Small intestine (tissue), 16 donors: ENCODE measurements around the gene RASL12. TPM values are rescaled to one million over a fixed set of nuclear protein-coding genes. Genes with fewer than 3 reads are reported as not detected.

Experiments used
- DNase-seq, 2 donors: peaks; one replicate each; pipeline versions ENCODE4 v3.0.0 to v3.0.0-alpha.2; 2013
- FAIRE-seq: peaks from 2 replicates; lab custom pipeline; 2012; peaks lifted over from hg19 to GRCh38; lab: Jason Lieb, UNC
- H3K27ac ChIP-seq, 3 donors: one replicate each; pipeline ENCODE4 v1.5.1; 2013; ENCODE audit warnings: low read length in 2 of 3, mild to moderate bottlenecking in 2 of 3, control low read depth in 1 of 3, inconsistent platforms in 1 of 3, low read depth in 1 of 3, moderate library complexity in 1 of 3
- H3K27me3 ChIP-seq, 3 donors: one replicate each; pipeline ENCODE4 v1.6.1; 2013; ENCODE audit warnings: low read length in 3 of 3, inconsistent platforms in 1 of 3; ENCODE audit not compliant: control insufficient read depth in 3 of 3, insufficient read depth in 3 of 3
- H3K36me3 ChIP-seq, 3 donors: one replicate each; pipeline ENCODE4 v1.6.1; 2013; ENCODE audit warnings: low read length in 3 of 3, inconsistent platforms in 1 of 3, low read depth in 1 of 3, mild to moderate bottlenecking in 1 of 3, moderate library complexity in 1 of 3; ENCODE audit not compliant: control insufficient read depth in 3 of 3, insufficient read depth in 2 of 3
- H3K4me1 ChIP-seq, 3 donors: one replicate each; pipeline ENCODE4 v1.6.1; 2013; ENCODE audit warnings: low read length in 2 of 3, inconsistent platforms in 1 of 3, low read depth in 1 of 3, mild to moderate bottlenecking in 1 of 3, moderate library complexity in 1 of 3; ENCODE audit not compliant: control insufficient read depth in 3 of 3, insufficient read depth in 2 of 3
- H3K4me3 ChIP-seq, 3 donors: one replicate each; pipeline ENCODE4 v1.5.1; 2013; ENCODE audit warnings: low read length in 3 of 3, control low read depth in 1 of 3, inconsistent platforms in 1 of 3, low read depth in 1 of 3, mild to moderate bottlenecking in 1 of 3, moderate library complexity in 1 of 3
- H3K9me3 ChIP-seq, 2 donors: one replicate each; pipeline ENCODE4 v1.6.1; 2013; ENCODE audit warnings: low read depth in 1 of 2, low read length in 1 of 2; ENCODE audit not compliant: control insufficient read depth in 2 of 2, insufficient read depth in 1 of 2
- WGBS, 3 donors: extraction: QIAGEN DNeasy Blood & Tissue Kit; methylation state at CpG; one replicate each; pipeline ENCODE4 v1.1.7; 2013; 5-methylcytosine and 5-hydroxymethylcytosine counted together
- long read RNA-seq, 10 donors: transcript quantifications; one replicate each; lab custom pipeline, GENCODE V29; 2026
- polyA plus RNA-seq, 4 donors: library from polyadenylated mRNA; stranded (reverse) in 3 of 4; unstranded in 1 of 4; fragments of 200-250 nt in 3 of 4; fragments of 120-200 nt in 1 of 4; gene quantifications; one replicate each; pipeline versions ENCODE4 v1.2.1 to v1.2.3, GENCODE V29; 2013
- donor health status: healthy with polysubstance abuse.
- donor health status: control.
- donor health status: control.
- donor health status: Bipolar disorder and iron deficiency.
- donor health status: healthy.

RASL12 gene, protein sequence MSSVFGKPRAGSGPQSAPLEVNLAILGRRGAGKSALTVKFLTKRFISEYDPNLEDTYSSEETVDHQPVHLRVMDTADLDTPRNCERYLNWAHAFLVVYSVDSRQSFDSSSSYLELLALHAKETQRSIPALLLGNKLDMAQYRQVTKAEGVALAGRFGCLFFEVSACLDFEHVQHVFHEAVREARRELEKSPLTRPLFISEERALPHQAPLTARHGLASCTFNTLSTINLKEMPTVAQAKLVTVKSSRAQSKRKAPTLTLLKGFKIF
- polyA plus RNA-seq = 1 to 10 TPM in 3 of 4 donors, under 1 TPM in 1; 0.45 to 7.7 (median 2.2) TPM
- long read RNA-seq, donor 1 = 0 reads
- long read RNA-seq, donor 2, partial matches to known transcripts = 0 of 1 reads
- long read RNA-seq, donor 2, other reads (novel, unspliced or antisense) = 0 of 1 reads
- long read RNA-seq, donor 3, partial matches to known transcripts = 0 of 1 reads
- long read RNA-seq, donor 3, other reads (novel, unspliced or antisense) = 0 of 1 reads
- long read RNA-seq, donor 4 = 0 reads
- long read RNA-seq, donor 5 = 0 reads
- long read RNA-seq, donor 6 = 0 reads
- long read RNA-seq, donor 7, transcript RASL12-201 (5 exons, 2,640 nt) = major isoform, 20 of 31 reads
- long read RNA-seq, donor 7, transcript RASL12-202 (4 exons, 1,523 nt) = minor isoform, 11 of 31 reads
- long read RNA-seq, donor 7, partial matches to known transcripts = 0 of 31 reads
- long read RNA-seq, donor 7, other reads (novel, unspliced or antisense) = 0 of 31 reads
- long read RNA-seq, donor 8 = 0 reads
- long read RNA-seq, donor 9, partial matches to known transcripts = 0 of 1 reads
- long read RNA-seq, donor 9, other reads (novel, unspliced or antisense) = 0 of 1 reads
- long read RNA-seq, donor 10, transcript RASL12-201 (5 exons, 2,640 nt) = major isoform, 13 of 14 reads
- long read RNA-seq, donor 10, partial matches to known transcripts = 0 of 14 reads
- long read RNA-seq, donor 10, other reads (novel, unspliced or antisense) = 0 of 14 reads

DNA sequence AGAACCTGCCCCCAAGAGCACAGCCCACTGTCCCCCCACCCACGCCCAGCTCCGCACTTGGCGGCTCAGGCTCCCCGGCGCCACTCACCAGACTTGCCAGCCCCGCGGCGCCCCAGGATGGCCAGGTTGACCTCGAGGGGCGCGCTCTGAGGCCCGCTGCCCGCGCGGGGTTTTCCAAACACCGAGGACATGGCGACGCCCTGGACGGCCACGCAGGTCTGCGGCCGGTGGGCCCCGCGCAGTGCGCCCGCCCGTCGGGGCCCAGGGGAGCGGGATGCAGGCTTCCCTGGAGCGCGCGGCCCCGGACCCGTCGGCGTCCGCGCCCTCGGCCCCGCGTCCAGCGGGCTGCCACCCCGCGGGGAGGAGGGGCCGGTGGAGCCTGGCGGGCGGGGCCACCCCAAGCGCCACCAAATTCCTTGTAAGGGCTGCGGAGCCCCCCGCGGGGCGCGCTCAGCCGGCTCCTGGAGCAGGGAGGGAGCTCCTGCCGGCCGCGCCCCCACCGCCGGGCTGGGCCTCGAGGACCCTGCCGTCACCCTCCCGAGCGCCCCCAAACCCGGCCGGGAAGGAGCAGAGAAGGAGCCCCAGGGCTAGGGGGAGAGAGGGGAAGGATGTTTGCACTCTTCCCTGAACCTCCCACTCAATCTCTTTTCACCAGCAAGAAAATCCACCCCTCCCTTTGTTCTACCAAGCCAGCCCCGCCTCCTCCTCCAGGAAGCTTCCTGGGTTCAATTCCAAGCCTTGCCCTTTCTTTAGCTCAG lies at the start of gene RASL12:
Gene RASL12, minus strand, starts transcription at position 347 of the 758 bp plus-strand sequence. Its CDS starts 156 bp downstream, at position 191.
- peak within 1 kb of the TSS in 2 of 3 donors; percentile 38 to 41 for H3K4me3 ChIP-seq
- peaks cover 0 to 27% (median 4%) of the 10 kb centered on the region in 3 donors for H3K27me3 ChIP-seq
- 4 to 9% (median 6%) methylated on average over 43 to 66 of the region's 66 CpGs for WGBS, 3 donors
- H3K9me3 ChIP-seq = no peaks in the 10 kb centered on the region
- no peaks in the 10 kb centered on the region for H3K36me3 ChIP-seq
- FAIRE-seq = no peak
- DNase-seq = peak in 1 of 2 donors; percentile 37
- peak within 1 kb of the TSS; percentile 24 to 83 (median 46) for H3K27ac ChIP-seq
- H3K4me1 ChIP-seq = peaks cover 0 to 19% (median 3%) of the 10 kb centered on the region in 3 donors

DNA sequence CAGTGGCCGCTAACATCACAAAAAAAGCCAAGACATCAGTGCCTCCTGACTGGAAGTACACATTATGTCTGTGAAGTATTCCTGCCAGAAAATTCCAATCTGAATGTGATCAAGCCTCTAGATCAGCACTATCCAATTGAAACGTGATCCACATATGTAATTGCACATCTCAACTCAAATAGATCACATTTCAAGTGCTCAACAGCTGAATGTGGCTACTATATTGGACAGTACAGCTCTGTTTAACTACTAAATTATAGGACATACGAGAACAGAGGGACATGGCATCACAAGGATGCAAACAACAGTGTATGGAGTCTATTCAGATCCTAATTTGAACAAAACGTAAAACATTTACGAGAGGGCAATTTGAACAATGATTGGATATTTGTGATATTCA lies 47.8 kb upstream of the RASL12 start:
- no peak overlapping the region for H3K4me3 ChIP-seq
- H3K27ac ChIP-seq = no peak overlapping the region
- FAIRE-seq (no peak), DNase-seq (no peak)
- 80 to 87% (median 83%) methylated on average over 5 of the region's 5 CpGs for WGBS, 3 donors
- no peaks in the 10 kb centered on the region for H3K27me3 ChIP-seq
- no peaks in the 10 kb centered on the region for H3K4me1 ChIP-seq
- no peaks in the 10 kb centered on the region for H3K9me3 ChIP-seq
- peaks cover 7 to 52% (median 23%) of the 10 kb centered on the region in 3 donors for H3K36me3 ChIP-seq

DNA sequence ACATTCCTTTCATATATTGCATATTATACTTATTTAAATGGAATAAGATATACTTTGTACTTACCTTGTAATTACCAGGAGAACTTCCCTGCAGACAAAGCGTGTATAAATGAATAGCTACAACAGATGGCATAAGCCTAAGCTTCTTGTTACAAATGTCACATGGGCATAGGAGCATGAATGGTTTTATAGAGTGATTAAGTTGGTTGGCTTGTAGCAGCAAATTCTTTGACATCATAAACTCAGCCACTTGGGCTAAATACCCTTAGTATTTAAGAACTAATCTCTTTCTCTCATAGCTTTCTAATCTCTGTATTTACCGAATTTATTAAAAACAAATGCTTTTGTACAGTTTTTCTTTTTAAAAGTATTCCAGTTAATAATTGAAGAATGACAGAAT lies 47.3 kb upstream of the RASL12 start, which contains the start of gene UBAP1L:
Gene UBAP1L, minus strand, starts transcription at position 115 of the 400 bp plus-strand sequence. CDS start 8,985 bp downstream, outside the sequence.
- Histone ChIP-seq H3K27me3 (no peaks in the 10 kb centered on the region), H3K36me3 (peaks cover 7 to 48% (median 23%) of the 10 kb centered on the region in 3 donors), H3K4me1 (no peaks in the 10 kb centered on the region), H3K4me3 (no peak within 1 kb of the TSS), H3K9me3 (no peaks in the 10 kb centered on the region), H3K27ac (no peak within 1 kb of the TSS)
- DNase-seq = no peak
- 87 to 94% (median 90%) methylated on average over 2 of the region's 2 CpGs for WGBS, 3 donors
- no peak for FAIRE-seq

DNA sequence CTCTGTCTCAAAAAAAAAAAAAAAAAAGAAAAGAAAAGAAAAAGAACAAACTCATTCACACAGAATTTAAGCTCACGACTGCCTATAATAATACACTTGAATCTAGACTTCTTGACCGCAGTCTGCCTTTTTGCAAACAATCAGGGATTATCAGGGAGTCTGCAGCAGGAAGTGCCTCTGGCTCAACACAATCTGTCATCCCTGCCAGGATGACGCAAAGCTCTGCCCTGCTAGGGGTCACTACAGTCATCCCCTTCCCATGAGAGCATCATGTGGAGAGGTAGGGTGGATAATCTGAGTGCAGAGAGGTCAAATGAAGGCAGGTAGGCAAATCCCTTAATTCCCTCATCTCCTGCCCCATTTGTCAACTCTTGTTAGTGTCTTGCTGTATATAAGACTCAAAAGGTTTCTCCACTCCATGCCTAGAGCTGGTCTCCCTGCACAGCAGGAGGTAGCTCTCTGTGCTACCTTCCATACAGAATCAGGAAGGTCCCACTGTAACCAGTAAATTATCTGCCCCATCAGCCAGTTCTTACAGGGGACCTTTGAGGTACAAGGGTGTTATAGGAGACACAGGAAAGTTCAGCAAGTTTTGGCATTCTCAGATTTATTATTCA lies 43.0 kb upstream of the RASL12 start:
- Histone ChIP-seq H3K27ac (peak overlapping the region in 1 of 3 donors; percentile 21), H3K27me3 (no peaks in the 10 kb centered on the region), H3K9me3 (no peaks in the 10 kb centered on the region), H3K4me3 (no peak overlapping the region), H3K36me3 (peaks cover 0 to 41% (median 6%) of the 10 kb centered on the region in 3 donors), H3K4me1 (no peaks in the 10 kb centered on the region)
- no peak for DNase-seq
- WGBS, 3 donors = 59 to 92% (median 81%) methylated on average over 3 of the region's 3 CpGs
- no peak for FAIRE-seq

DNA sequence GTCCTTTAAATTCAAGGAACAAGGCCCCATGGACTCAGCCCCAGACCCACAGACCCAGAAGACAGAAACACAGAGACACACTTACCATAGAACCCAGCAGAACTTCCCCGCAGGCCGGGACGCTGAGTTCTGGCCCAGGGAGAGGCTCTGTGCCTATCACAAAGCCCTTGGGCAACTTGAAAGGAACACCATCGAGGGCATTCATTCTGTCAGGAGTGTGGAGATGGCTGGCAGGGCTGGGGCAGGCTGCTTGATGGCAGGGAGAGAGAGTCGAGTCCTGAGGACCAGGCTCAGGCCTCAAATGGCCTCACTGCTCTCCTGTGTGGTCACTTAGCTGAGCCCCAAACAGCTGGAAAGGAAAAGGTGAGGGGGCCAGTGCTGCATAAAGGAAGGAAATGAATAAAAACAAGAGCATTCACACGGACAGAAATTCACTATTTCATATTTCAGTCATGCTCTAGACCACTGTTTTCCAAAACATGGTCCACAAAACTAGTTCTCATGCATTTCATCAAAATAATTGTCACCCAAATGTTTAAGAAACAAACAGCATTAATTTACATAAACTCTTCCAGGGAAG lies 38.3 kb upstream of the RASL12 start:
- no peak for FAIRE-seq
- peaks cover 0 to 3% (median 0%) of the 10 kb centered on the region in 3 donors for H3K4me1 ChIP-seq
- 77 to 84% (median 82%) methylated on average over 6 of the region's 6 CpGs for WGBS, 3 donors

DNA sequence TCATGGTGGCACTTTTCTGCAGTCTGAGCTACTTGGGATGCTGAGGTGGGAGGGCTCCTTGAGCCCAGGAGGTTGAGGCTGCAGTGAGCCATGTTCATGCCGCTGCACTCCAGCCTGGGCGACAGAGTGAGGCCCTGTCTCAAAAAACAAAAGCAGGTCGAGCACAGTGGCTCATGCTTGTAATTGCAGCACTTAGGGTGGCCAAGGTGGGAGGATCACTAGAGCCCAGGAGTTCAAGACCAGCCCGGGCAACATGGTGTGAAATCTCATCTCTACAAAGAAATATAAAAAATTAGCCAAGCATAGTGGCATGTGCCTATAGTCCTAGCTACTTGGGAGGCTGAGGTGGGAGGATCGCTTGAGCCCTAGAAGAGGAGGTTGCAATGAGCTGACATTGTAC lies 37.2 kb upstream of the RASL12 start:
- Histone ChIP-seq H3K36me3 (peaks cover 0 to 45% (median 2%) of the 10 kb centered on the region in 3 donors), H3K27ac (no peak overlapping the region), H3K27me3 (no peaks in the 10 kb centered on the region), H3K4me1 (peaks cover 0 to 3% (median 0%) of the 10 kb centered on the region in 3 donors), H3K9me3 (no peaks in the 10 kb centered on the region), H3K4me3 (no peak overlapping the region)
- 88 to 92% (median 90%) methylated on average over 5 of the region's 5 CpGs for WGBS, 3 donors
- DNase-seq = no peak
- no peak for FAIRE-seq

More for the DNA sequence above, 38.3 kb upstream of the RASL12 start:
- H3K4me3 ChIP-seq = no peak overlapping the region
- H3K9me3 ChIP-seq = no peaks in the 10 kb centered on the region
- H3K27ac ChIP-seq = no peak overlapping the region
- H3K27me3 ChIP-seq = no peaks in the 10 kb centered on the region
- no peak for DNase-seq
- H3K36me3 ChIP-seq = peaks cover 0 to 40% (median 2%) of the 10 kb centered on the region in 3 donors

DNA sequence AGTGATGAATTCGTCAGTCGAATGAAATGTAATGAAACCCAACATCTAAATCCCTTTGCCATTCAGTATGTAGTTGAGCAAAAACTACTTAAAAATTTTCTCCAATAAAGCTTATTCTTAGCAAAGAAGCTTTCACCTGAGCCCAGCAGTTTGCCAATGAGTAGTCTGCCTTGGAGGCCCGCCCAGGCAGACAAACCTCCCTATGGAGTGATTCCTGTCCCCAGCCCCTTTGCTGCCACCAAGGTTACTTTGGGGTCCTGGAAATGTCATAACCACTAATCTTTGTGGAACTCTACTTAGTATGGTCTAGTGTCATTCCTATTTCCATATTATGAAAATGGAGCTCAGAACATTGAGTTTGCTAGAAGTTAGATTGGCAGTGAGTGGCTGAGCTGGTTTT lies 35.1 kb upstream of the RASL12 start:
- Histone ChIP-seq H3K4me3 (no peak overlapping the region), H3K9me3 (no peaks in the 10 kb centered on the region), H3K4me1 (peaks cover 0 to 3% (median 0%) of the 10 kb centered on the region in 3 donors), H3K27me3 (no peaks in the 10 kb centered on the region), H3K27ac (no peak overlapping the region), H3K36me3 (peaks cover 6 to 59% (median 6%) of the 10 kb centered on the region in 3 donors)
- DNase-seq = no peak
- 95 to 99% (median 99%) methylated on average over 3 of the region's 3 CpGs for WGBS, 3 donors
- no peak for FAIRE-seq
